Measurements from ENCODE around the gene SAP30L.

SAP30L gene

DNA sequence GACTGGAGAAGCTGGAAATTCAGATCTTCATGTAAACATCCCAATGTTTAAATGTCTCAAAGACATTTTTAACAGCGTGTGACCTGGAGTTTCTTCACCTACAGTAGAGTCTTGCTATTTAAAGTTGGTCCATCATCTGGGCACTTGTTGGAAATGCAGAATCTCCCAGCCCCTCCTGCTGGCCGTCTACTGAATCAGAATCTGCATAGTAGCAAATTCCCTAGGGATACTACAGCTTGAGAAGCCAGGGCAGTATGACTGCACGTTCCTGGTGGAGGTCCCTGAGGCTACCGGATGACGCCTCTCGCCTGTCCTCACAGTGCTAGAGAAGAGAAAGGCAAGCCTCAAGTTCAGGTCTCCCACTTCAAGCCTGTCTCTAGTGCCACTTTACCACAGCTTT is 15.7 kb downstream of the SAP30L start:
- TF ChIP-seq, protein P1, sequence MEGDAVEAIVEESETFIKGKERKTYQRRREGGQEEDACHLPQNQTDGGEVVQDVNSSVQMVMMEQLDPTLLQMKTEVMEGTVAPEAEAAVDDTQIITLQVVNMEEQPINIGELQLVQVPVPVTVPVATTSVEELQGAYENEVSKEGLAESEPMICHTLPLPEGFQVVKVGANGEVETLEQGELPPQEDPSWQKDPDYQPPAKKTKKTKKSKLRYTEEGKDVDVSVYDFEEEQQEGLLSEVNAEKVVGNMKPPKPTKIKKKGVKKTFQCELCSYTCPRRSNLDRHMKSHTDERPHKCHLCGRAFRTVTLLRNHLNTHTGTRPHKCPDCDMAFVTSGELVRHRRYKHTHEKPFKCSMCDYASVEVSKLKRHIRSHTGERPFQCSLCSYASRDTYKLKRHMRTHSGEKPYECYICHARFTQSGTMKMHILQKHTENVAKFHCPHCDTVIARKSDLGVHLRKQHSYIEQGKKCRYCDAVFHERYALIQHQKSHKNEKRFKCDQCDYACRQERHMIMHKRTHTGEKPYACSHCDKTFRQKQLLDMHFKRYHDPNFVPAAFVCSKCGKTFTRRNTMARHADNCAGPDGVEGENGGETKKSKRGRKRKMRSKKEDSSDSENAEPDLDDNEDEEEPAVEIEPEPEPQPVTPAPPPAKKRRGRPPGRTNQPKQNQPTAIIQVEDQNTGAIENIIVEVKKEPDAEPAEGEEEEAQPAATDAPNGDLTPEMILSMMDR (IDR thresholded peaks at IDR 0.05; ENCODE audit: low read depth, low read length) = peak; percentile 7
- DNase-seq (ENCODE audit: extremely low read depth, low read depth) = no peak

DNA sequence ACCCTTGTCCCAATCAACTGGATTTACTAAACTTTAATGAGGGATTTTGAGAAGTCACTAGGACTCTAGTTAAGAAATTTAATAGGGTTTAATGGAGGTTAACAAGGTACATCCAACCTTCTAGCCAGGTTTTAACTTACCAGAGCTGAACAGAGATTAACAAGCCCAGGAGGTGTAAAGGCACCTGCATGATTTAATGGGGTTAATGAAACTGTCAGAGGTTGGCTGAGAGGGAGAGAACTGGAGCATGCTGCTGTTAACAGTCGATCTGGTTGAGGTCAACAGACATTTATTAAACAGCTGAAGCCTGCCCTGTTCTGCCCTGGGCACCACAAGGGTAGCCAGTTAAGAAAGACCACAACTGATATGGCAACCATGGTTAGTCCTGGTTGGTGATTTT is 18.6 kb downstream of the SAP30L start:
- no peak for DNase-seq (ENCODE audit: extremely low read depth, low read depth)

DNA sequence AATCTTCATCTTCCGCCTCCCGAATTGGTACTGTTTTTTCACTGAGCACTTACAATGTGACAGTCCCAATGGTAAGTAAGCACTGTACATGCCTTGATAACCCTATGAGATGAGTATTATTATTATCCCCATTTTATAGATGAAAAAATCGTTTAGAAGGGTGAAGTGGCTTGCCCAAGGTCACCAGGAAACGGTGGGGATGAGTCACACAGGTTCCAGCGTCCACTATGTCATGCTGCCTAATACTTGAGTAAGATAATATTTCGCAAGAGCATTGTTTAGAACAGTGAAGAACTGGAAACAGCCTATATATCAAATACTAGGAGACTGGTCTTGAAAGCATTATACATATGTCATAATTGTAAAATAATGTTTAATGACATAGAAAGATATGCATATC is 19.4 kb downstream of the SAP30L start:
- DNase-seq (ENCODE audit: extremely low read depth, low read depth) = no peak
- TF ChIP-seq, protein P1 (IDR thresholded peaks at IDR 0.05; ENCODE audit: low read depth, low read length) = no peak

More for the DNA sequence above, 18.6 kb downstream of the SAP30L start:
- TF ChIP-seq, protein P1 (IDR thresholded peaks at IDR 0.05; ENCODE audit: low read depth, low read length) = no peak

DNA sequence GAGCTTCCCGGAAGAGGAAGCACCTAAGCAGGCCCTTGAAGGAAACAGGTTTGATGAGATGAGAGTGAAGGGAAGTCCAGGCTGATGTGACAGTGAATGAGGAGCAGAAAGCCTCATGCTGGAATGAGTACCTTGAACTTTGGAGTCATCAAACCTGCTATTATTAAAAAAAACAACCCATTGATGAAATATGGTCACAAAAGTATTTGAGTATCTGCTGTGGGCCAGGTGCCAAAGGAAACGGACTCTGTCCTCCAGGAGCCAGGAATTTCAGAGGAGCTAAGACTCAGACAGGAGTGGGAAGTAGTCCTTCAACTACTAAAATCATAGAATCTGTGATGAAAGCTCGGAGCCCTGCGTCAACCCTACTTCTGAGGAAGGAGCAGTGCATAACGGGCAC is 20.4 kb downstream of the SAP30L start:
- TF ChIP-seq, protein P1 (IDR thresholded peaks at IDR 0.05; ENCODE audit: low read depth, low read length) = no peak
- DNase-seq (ENCODE audit: extremely low read depth, low read depth) = no peak

DNA sequence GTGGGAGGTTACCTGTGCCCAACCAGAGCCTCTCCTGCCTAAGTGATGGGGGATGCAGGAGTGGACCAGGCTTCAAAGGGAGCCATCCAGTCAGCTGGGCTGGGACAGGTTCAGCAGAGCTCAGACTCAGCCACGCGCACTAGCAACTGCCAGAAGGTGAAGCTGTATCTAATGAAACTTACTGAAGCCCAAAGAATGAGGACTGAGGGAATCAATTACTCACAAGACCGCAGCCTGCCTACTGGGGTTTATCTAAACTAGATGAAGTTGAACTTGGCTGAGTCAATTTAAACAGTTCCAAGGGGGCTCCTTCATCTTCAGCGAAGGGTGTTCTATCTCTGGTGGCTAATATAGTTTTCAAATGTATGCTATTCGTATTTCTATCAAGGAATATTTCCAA is 20.9 kb downstream of the SAP30L start:
- TF ChIP-seq, protein P1 (IDR thresholded peaks at IDR 0.05; ENCODE audit: low read depth, low read length) = no peak
- no peak for DNase-seq (ENCODE audit: extremely low read depth, low read depth)

DNA sequence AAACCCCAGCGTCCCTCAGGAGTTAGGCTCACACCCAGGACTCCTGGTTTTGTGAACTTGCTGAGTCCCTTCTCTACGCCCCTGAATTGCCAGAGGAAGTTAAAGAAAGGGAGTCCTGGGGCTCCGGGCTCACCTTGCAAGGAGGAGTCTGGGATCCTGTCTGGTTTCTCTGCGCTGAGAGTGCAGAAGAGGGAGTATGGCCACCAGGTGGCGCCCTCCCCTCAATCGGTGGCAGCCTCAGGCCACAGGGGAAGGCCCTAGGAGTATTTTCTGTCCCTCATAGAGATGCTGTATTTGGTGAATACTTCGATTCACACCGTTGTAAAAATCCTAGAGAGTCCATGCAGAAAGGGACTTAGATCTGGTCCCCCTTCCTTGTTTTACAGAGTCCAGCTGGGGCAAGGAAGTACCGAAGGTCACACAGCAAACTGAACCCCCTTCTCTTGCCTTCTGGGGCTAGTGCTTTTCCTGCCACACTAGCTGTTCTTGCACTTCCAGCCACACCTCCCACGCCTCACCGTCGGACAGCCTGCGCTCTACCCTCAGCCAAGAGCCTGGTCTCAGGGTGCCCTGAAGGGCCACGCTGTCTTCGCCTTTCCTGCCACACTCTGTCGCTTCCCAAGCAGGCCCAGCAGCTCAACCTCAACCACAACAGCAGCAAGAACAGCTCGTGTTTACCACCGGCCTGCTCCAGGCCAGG is 22.0 kb downstream of the SAP30L start:
- TF ChIP-seq, protein P1 (IDR thresholded peaks at IDR 0.05; ENCODE audit: low read depth, low read length) = peak; percentile 95
- DNase-seq (ENCODE audit: extremely low read depth, low read depth) = no peak

DNA sequence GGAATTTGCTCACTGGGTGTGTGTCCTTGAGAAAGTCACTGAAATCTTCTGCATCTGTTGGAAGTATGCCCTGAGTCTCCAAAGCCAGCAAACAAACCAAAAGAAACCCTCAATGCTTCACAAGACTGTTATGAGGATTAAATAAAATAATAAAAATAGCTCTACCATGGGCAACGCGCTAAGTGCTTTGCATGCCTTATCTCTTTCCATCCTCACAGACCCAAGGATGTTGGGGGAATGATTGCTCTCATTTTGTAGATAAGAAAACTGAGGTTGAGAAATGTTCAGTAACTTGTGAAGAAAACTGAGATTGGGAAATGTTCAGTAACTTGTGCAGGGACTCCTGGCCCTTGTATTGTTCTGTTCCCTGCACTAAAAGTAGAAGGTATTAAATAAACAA is 24.3 kb downstream of the SAP30L start:
- no peak for DNase-seq (ENCODE audit: extremely low read depth, low read depth)
- TF ChIP-seq, protein P1 (IDR thresholded peaks at IDR 0.05; ENCODE audit: low read depth, low read length) = no peak
